HCT116 (cell line): ENCODE results near the gene TSC22D1. TPM values are rescaled to one million over a fixed set of nuclear protein-coding genes. Genes with fewer than 3 reads are reported as not detected.

Source experiments
- ATAC-seq: fragments of 200-7000 bp; cut with Tn5 transposase; 2 replicates; pipeline ENCODE4 v1.9.1; 2020; ENCODE audit warnings: mild to moderate bottlenecking, moderate library complexity
- BruUV-seq: library from RNA; stranded (reverse); fragments of 400-500 nt; replicated peaks from 2 replicates; lab custom pipeline; 2021; lab: Mats Ljungman, UMichigan
- CTCF ChIA-PET: fragments of 300-600 bp; sonication (Branson Sonifier 250); formaldehyde crosslinking; loops from one replicate; lab custom pipeline; 2021; ENCODE audit warnings: antibody characterized with exemption; lab: Charles Lee
- POLR2A ChIA-PET: fragments of 300-600, 350-600 bp; sonication (Branson Sonifier 250); formaldehyde crosslinking; loops from one replicate; lab custom pipeline; 2021; ENCODE audit warnings: antibody characterized with exemption; lab: Charles Lee
- RAD21 ChIA-PET, 2 experiments: fragments of 300-600 bp; sonication (Branson Sonifier 250); formaldehyde crosslinking; loops; one replicate each; lab custom pipeline; 2023; ENCODE audit warnings: low total read pairs in 2 of 2; ENCODE audit not compliant: uncharacterized antibody in 2 of 2, unreplicated experiment in 2 of 2, low non-redundant PET in 1 of 2; lab: Charles Lee
- DNase-seq: peaks from one replicate; pipeline ENCODE4 v3.0.0-alpha.2; 2010; ENCODE audit warnings: low read depth, low spot score
- H2AFZ ChIP-seq: fragments of 200-600 bp; shearing (Covaris generic), sonication (generic); 2 replicates; pipeline ENCODE4 v1.6.1; 2017; ENCODE audit warnings: low read depth, mixed run types, mixed read lengths, antibody characterized with exemption, low read length; ENCODE audit not compliant: poor library complexity, severe bottlenecking
- H3K27ac ChIP-seq: 2 replicates; pipeline ENCODE4 v1.5.1; 2012; ENCODE audit warnings: low read depth, low read length
- H3K27me3 ChIP-seq: fragments of 200-600 bp; sonication (generic); 2 replicates; pipeline ENCODE4 v1.6.1; 2016; ENCODE audit warnings: mixed run types, low read length, mixed read lengths; ENCODE audit not compliant: insufficient read depth
- H3K36me3 ChIP-seq, 2 experiments: fragments of 200-500 bp in 1 of 2; fragments of 200-600 bp in 1 of 2; sonication (Bioruptor generic) in 1 of 2; sonication (generic) in 1 of 2; 2 replicates each; pipeline versions ENCODE4 v1.5.1 to v1.6.1; 2014 to 2016; ENCODE audit warnings: low read length in 2 of 2, inconsistent platforms in 1 of 2, mixed read lengths in 1 of 2, mixed run types in 1 of 2; ENCODE audit not compliant: insufficient read depth in 2 of 2, control insufficient read depth in 1 of 2
- H3K4me1 ChIP-seq, 2 experiments: fragments of 200-600 bp in 1 of 2; sonication (generic) in 1 of 2; 2 replicates each; pipeline versions ENCODE4 v1.5.1 to v1.6.1; 2012 to 2017; ENCODE audit warnings: low read length in 2 of 2, inconsistent platforms in 1 of 2, mild to moderate bottlenecking in 1 of 2, mixed read lengths in 1 of 2, mixed run types in 1 of 2, moderate library complexity in 1 of 2; ENCODE audit not compliant: insufficient read depth in 2 of 2, control insufficient read depth in 1 of 2
- H3K4me2 ChIP-seq: fragments of 200-600 bp; sonication (generic); 2 replicates; pipeline ENCODE4 v1.6.1; 2017; ENCODE audit warnings: mixed run types, low read length, mixed read lengths
- H3K4me3 ChIP-seq, 2 experiments: fragments of 200-600 bp in 1 of 2; sonication (generic) in 1 of 2; replicated peaks in 1 of 2; 2 replicates each; pipeline ENCODE4 v1.5.1; 2011 to 2016; ENCODE audit warnings: low read length in 2 of 2, control low read depth in 1 of 2, low read depth in 1 of 2, mild to moderate bottlenecking in 1 of 2, mixed read lengths in 1 of 2, mixed run types in 1 of 2
- H3K79me2 ChIP-seq: fragments of 200-600 bp; sonication (generic); 2 replicates; pipeline ENCODE4 v1.6.1; 2017; ENCODE audit warnings: mild to moderate bottlenecking, mixed run types, low read length, moderate library complexity, mixed read lengths; ENCODE audit not compliant: insufficient read depth
- H3K9ac ChIP-seq: fragments of 200-600 bp; sonication (generic); 2 replicates; pipeline ENCODE4 v1.6.1; 2016; ENCODE audit warnings: low read length, mixed read lengths
- H3K9me2 ChIP-seq: fragments of 200-600 bp; sonication (generic), shearing (Covaris generic); 2 replicates; pipeline ENCODE4 v1.6.1; 2017; ENCODE audit warnings: mixed run types, mild to moderate bottlenecking, moderate library complexity; ENCODE audit not compliant: insufficient read depth
- H3K9me3 ChIP-seq, 2 experiments: fragments of 200-500 bp in 1 of 2; fragments of 200-600 bp in 1 of 2; sonication (Bioruptor generic) in 1 of 2; sonication (generic) in 1 of 2; 2 replicates each; pipeline ENCODE4 v1.6.1; 2014 to 2017; ENCODE audit warnings: low read length in 2 of 2, mixed read lengths in 2 of 2, inconsistent platforms in 1 of 2, low read depth in 1 of 2, mild to moderate bottlenecking in 1 of 2, mixed run types in 1 of 2, moderate library complexity in 1 of 2; ENCODE audit not compliant: control insufficient read depth in 1 of 2, insufficient read depth in 1 of 2
- H4K20me1 ChIP-seq: fragments of 200-600 bp; sonication (generic), shearing (Covaris generic); 2 replicates; pipeline ENCODE4 v1.6.1; 2017; ENCODE audit warnings: mixed run types, mild to moderate bottlenecking, moderate library complexity; ENCODE audit not compliant: insufficient read depth
- CBX3 ChIP-seq: IDR thresholded peaks from 2 replicates; pipeline ENCODE4 v1.6.1; 2012; ENCODE audit warnings: low read depth
- EGR1 ChIP-seq: IDR thresholded peaks from 2 replicates; pipeline ENCODE4 v1.6.1; 2012; ENCODE audit warnings: low read depth
- ELF1 ChIP-seq: IDR thresholded peaks from 2 replicates; pipeline ENCODE4 v1.6.1; 2012; ENCODE audit warnings: low read depth, borderline replicate concordance
- EZH2 ChIP-seq: fragments of 200-600 bp; sonication (generic); IDR thresholded peaks from 2 replicates; pipeline ENCODE4 v1.6.1; 2017; ENCODE audit warnings: antibody characterized with exemption, mixed run types
- EZH2phosphoT487 ChIP-seq: fragments of 200-600 bp; IDR thresholded peaks from 2 replicates; pipeline ENCODE4 v1.6.1; 2018; ENCODE audit warnings: antibody characterized with exemption, borderline replicate concordance
- FOSL1 ChIP-seq: IDR thresholded peaks from 2 replicates; pipeline ENCODE4 v1.6.1; 2012; ENCODE audit warnings: low read depth
- JUND ChIP-seq: IDR thresholded peaks from 2 replicates; pipeline ENCODE4 v1.6.1; 2012
- POLR2A ChIP-seq: IDR thresholded peaks from 2 replicates; pipeline ENCODE4 v1.7.0; 2011; ENCODE audit warnings: borderline replicate concordance; ENCODE audit not compliant: insufficient read depth, insufficient read length; ENCODE audit errors: extremely low read depth
- SIN3A ChIP-seq: IDR thresholded peaks from 2 replicates; pipeline ENCODE4 v1.6.1; 2012; ENCODE audit warnings: low read depth
- SP1 ChIP-seq: IDR thresholded peaks from 2 replicates; pipeline ENCODE4 v1.6.1; 2012; ENCODE audit warnings: low read depth
- TCF7L2 ChIP-seq: IDR thresholded peaks from 2 replicates; pipeline ENCODE4 v1.7.0; 2011; ENCODE audit warnings: borderline replicate concordance, inconsistent platforms; ENCODE audit not compliant: insufficient read depth, insufficient read length; ENCODE audit errors: extremely low read depth
- YY1 ChIP-seq: IDR thresholded peaks from 2 replicates; pipeline ENCODE4 v1.6.1; 2011; ENCODE audit warnings: low read length, low read depth, moderate library complexity, mild to moderate bottlenecking; ENCODE audit not compliant: insufficient replicate concordance; ENCODE audit errors: extremely low read depth
- ZNF274 ChIP-seq: fragments of 200-500 bp; sonication (Bioruptor generic); IDR thresholded peaks from 2 replicates; pipeline ENCODE4 v1.6.1; 2014; ENCODE audit warnings: mild to moderate bottlenecking, low read depth, low read length, inconsistent platforms
- intact Hi-C: fragments of 100-400 bp; cut with micrococcal nuclease; formaldehyde crosslinking; loops from 2 replicates; pipeline ENCODE4 v1.10.0; 2022
- total RNA-seq: library from RNA; stranded (reverse); gene quantifications from one replicate; pipeline ENCODE4 v1.2.1, GENCODE V29; 2021; ENCODE audit not compliant: unreplicated experiment
- TF ChIP-seq, protein P1 (sequence below): IDR thresholded peaks from 2 replicates; pipeline ENCODE4 v1.6.1; 2012; ENCODE audit warnings: low read depth
- TF ChIP-seq, protein P2 (sequence below): IDR thresholded peaks from 2 replicates; pipeline ENCODE4 v1.6.1; 2011; ENCODE audit warnings: mild to moderate bottlenecking, low read length, moderate library complexity; ENCODE audit not compliant: insufficient replicate concordance; ENCODE audit errors: extremely low read depth
- TF ChIP-seq, protein P3 (sequence below): IDR thresholded peaks from 2 replicates; pipeline ENCODE4 v1.6.1; 2012
- TF ChIP-seq, protein P4 (sequence below): IDR thresholded peaks from 2 replicates; pipeline ENCODE4 v1.6.1; 2012

TSC22D1 gene
- total RNA-seq, 1 experiment from 2014 or later: 268 TPM

DNA sequence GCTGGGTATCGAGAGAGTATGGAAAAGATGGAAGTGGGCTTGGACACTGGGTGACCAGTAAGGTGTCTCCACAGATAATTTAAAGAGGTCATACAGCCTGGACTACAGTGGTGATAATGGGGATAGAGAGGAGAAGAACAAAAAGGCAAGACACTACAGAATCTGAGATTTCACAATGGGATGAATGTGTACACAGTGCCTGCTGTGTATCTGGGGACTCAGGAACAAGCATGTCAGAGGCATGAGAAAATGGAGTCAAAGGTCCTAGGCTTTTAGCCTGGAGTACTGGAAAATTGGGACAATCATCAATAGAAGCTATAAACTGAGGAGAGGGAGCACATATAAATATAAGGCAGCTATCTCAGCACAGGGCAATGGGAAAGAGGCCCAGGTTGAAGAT lies 69.4 kb downstream of the TSC22D1 start:
- ChIA-PET POLR2A (no interaction called here), CTCF (no interaction called here), RAD21 (no interaction called here)
- ATAC-seq (no peak), DNase-seq (no peak)
- no peak overlapping the region for H2AFZ ChIP-seq
- no peak overlapping the region for H3K27ac ChIP-seq
- H3K27me3 ChIP-seq: no peaks in the 10 kb centered on the region
- no peaks in the 10 kb centered on the region for H3K79me2 ChIP-seq
- TF ChIP-seq, protein P1, sequence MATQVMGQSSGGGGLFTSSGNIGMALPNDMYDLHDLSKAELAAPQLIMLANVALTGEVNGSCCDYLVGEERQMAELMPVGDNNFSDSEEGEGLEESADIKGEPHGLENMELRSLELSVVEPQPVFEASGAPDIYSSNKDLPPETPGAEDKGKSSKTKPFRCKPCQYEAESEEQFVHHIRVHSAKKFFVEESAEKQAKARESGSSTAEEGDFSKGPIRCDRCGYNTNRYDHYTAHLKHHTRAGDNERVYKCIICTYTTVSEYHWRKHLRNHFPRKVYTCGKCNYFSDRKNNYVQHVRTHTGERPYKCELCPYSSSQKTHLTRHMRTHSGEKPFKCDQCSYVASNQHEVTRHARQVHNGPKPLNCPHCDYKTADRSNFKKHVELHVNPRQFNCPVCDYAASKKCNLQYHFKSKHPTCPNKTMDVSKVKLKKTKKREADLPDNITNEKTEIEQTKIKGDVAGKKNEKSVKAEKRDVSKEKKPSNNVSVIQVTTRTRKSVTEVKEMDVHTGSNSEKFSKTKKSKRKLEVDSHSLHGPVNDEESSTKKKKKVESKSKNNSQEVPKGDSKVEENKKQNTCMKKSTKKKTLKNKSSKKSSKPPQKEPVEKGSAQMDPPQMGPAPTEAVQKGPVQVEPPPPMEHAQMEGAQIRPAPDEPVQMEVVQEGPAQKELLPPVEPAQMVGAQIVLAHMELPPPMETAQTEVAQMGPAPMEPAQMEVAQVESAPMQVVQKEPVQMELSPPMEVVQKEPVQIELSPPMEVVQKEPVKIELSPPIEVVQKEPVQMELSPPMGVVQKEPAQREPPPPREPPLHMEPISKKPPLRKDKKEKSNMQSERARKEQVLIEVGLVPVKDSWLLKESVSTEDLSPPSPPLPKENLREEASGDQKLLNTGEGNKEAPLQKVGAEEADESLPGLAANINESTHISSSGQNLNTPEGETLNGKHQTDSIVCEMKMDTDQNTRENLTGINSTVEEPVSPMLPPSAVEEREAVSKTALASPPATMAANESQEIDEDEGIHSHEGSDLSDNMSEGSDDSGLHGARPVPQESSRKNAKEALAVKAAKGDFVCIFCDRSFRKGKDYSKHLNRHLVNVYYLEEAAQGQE: no peak
- no peak for TF ChIP-seq SP1
- TF ChIP-seq EGR1: no peak
- H3K4me3 ChIP-seq: no peak overlapping the region
- intact Hi-C loops: no loop called here
- no peaks in the 10 kb centered on the region for H3K9me2 ChIP-seq
- no peak overlapping the region for H3K9ac ChIP-seq
- no peaks in the 10 kb centered on the region for H4K20me1 ChIP-seq
- H3K36me3 ChIP-seq: no peaks in the 10 kb centered on the region
- H3K9me3 ChIP-seq: no peaks in the 10 kb centered on the region
- H3K4me1 ChIP-seq: no peaks in the 10 kb centered on the region
- H3K4me2 ChIP-seq: no peak overlapping the region
- BruUV-seq: no TSS peak

DNA sequence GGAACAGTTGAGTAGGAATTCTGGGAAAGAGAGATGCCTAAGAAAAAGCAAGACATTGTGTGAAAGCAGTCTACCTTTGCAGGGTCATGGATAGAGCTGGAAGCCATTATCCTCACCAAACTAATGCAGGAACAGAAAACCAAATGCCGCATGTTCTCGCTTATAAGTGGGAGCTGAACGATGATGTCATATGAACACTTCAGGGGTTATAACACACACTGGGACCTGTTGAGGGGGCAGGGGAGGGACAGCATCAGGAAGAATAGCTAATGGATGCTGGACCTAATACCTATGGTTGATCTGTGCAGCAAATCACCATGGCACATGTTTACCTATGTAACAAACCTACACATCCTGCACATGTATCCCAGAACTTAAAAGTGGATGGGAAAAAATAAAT lies 69.9 kb downstream of the TSC22D1 start:
- ChIA-PET POLR2A (no interaction called here), RAD21 (no interaction called here), CTCF (no interaction called here)
- Histone ChIP-seq H4K20me1 (no peaks in the 10 kb centered on the region), H2AFZ (no peak overlapping the region), H3K9me3 (no peaks in the 10 kb centered on the region), H3K4me2 (no peak overlapping the region), H3K79me2 (no peaks in the 10 kb centered on the region), H3K4me3 (no peak overlapping the region), H3K9ac (no peak overlapping the region), H3K27ac (no peak overlapping the region), H3K27me3 (no peaks in the 10 kb centered on the region), H3K9me2 (no peaks in the 10 kb centered on the region), H3K36me3 (no peaks in the 10 kb centered on the region), H3K4me1 (no peaks in the 10 kb centered on the region)
- DNase-seq (no peak), ATAC-seq (no peak)
- intact Hi-C loops: no loop called here
- BruUV-seq: no TSS peak
- TF ChIP-seq JUND (no peak), EZH2phosphoT487 (no peak), ZNF274 (no peak), SIN3A (no peak), TCF7L2 (no peak), EZH2 (no peak), FOSL1 (no peak), POLR2A (no peak), YY1 (no peak), CBX3 (no peak), ELF1 (no peak)
- TF ChIP-seq, protein P2, sequence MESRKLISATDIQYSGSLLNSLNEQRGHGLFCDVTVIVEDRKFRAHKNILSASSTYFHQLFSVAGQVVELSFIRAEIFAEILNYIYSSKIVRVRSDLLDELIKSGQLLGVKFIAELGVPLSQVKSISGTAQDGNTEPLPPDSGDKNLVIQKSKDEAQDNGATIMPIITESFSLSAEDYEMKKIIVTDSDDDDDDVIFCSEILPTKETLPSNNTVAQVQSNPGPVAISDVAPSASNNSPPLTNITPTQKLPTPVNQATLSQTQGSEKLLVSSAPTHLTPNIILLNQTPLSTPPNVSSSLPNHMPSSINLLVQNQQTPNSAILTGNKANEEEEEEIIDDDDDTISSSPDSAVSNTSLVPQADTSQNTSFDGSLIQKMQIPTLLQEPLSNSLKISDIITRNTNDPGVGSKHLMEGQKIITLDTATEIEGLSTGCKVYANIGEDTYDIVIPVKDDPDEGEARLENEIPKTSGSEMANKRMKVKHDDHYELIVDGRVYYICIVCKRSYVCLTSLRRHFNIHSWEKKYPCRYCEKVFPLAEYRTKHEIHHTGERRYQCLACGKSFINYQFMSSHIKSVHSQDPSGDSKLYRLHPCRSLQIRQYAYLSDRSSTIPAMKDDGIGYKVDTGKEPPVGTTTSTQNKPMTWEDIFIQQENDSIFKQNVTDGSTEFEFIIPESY: no peak
- TF ChIP-seq, protein P3, sequence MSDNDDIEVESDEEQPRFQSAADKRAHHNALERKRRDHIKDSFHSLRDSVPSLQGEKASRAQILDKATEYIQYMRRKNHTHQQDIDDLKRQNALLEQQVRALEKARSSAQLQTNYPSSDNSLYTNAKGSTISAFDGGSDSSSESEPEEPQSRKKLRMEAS: no peak
- TF ChIP-seq, protein P4, sequence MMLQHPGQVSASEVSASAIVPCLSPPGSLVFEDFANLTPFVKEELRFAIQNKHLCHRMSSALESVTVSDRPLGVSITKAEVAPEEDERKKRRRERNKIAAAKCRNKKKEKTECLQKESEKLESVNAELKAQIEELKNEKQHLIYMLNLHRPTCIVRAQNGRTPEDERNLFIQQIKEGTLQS: no peak
